Caco-2 (cell line): ENCODE measurements around the gene TRAPPC4. TPM values are rescaled to one million over a fixed set of nuclear protein-coding genes. Genes with fewer than 3 reads are reported as not detected.

Experiments
- BruUV-seq: library from RNA; stranded (reverse); fragments of 400-500 nt; replicated peaks from 2 replicates; lab custom pipeline; 2021; lab: Mats Ljungman, UMichigan
- CTCF ChIA-PET: fragments of 300-600 bp; sonication (Branson Sonifier 250); formaldehyde crosslinking; loops from one replicate; lab custom pipeline; 2022; ENCODE audit warnings: antibody characterized with exemption; lab: Charles Lee
- POLR2A ChIA-PET: fragments of 300-600 bp; sonication (Branson Sonifier 250); formaldehyde crosslinking; loops from one replicate; lab custom pipeline; 2022; ENCODE audit warnings: antibody characterized with exemption; lab: Charles Lee
- DNase-seq, 2 experiments: peaks; one replicate each; pipeline versions ENCODE4 v3.0.0 to v3.0.0-alpha.2; 2020 to 2022
- H3K27me3 ChIP-seq: replicated peaks from 2 replicates; pipeline ENCODE4 v1.6.0; 2011; ENCODE audit warnings: low read length; ENCODE audit not compliant: control insufficient read depth, insufficient read depth
- H3K36me3 ChIP-seq: 2 replicates; pipeline ENCODE4 v1.5.1; 2011; ENCODE audit warnings: low read length; ENCODE audit not compliant: control insufficient read depth, insufficient read depth
- H3K4me1 ChIP-seq: fragments of 250-450 bp; sonication (Bioruptor Pico); 2 replicates; pipeline ENCODE4 v1.5.1; 2020; ENCODE audit warnings: mild to moderate bottlenecking
- H3K4me3 ChIP-seq: 2 replicates; pipeline ENCODE4 v1.5.1; 2011; ENCODE audit warnings: low read depth, mild to moderate bottlenecking, control low read depth, low read length
- H3K9me3 ChIP-seq: fragments of 250-450 bp; sonication (Bioruptor Pico); 2 replicates; pipeline ENCODE4 v1.5.1; 2020; ENCODE audit warnings: mild to moderate bottlenecking, moderate library complexity
- H3K27ac Mint-ChIP-seq: one replicate; pipeline ENCODE4 v1.8.0; 2022; ENCODE audit warnings: mixed read lengths; ENCODE audit not compliant: unreplicated experiment
- H3K27me3 Mint-ChIP-seq: one replicate; pipeline ENCODE4 v1.8.0; 2022; ENCODE audit warnings: mixed read lengths; ENCODE audit not compliant: insufficient read depth, unreplicated experiment
- H3K36me3 Mint-ChIP-seq: one replicate; pipeline ENCODE4 v1.8.0; 2022; ENCODE audit warnings: mild to moderate bottlenecking, mixed read lengths; ENCODE audit not compliant: insufficient read depth, unreplicated experiment
- H3K4me1 Mint-ChIP-seq: one replicate; pipeline ENCODE4 v1.8.0; 2022; ENCODE audit warnings: low read depth, mixed read lengths; ENCODE audit not compliant: unreplicated experiment
- H3K4me3 Mint-ChIP-seq: one replicate; pipeline ENCODE4 v1.8.0; 2022; ENCODE audit warnings: mild to moderate bottlenecking, moderate library complexity, mixed read lengths; ENCODE audit not compliant: unreplicated experiment
- H3K9me3 Mint-ChIP-seq: one replicate; pipeline ENCODE4 v1.8.0; 2022; ENCODE audit warnings: mixed read lengths; ENCODE audit not compliant: unreplicated experiment
- CTCF ChIP-seq, 2 experiments: fragments of 200-600 bp in 1 of 2; IDR thresholded peaks; 1 replicate in 1 of 2; 2 replicates in 1 of 2; pipeline versions ENCODE4 v1.5.1 to v1.8.0; 2011 to 2022; ENCODE audit warnings: antibody characterized with exemption in 1 of 2, control low read depth in 1 of 2, inconsistent platforms in 1 of 2, low read depth in 1 of 2, low read length in 1 of 2, mild to moderate bottlenecking in 1 of 2, moderate library complexity in 1 of 2; ENCODE audit not compliant: insufficient read depth in 1 of 2, severe bottlenecking in 1 of 2, unreplicated experiment in 1 of 2
- intact Hi-C: fragments of 100-400 bp; cut with micrococcal nuclease; formaldehyde crosslinking; loops from one replicate; pipeline ENCODE4 v1.10.0; 2022; ENCODE audit not compliant: unreplicated experiment
- total RNA-seq: library from RNA; stranded (reverse); gene quantifications from 2 replicates; pipeline ENCODE4 v1.2.3, GENCODE V29; 2022

TRAPPC4 gene
- total RNA-seq, 1 experiment from 2014 or later, result 118 TPM

- no peak overlapping the region for H3K4me3 Mint-ChIP-seq
- H3K36me3 ChIP-seq, result peaks cover 27% of the 10 kb centered on the region
- H3K9me3 Mint-ChIP-seq, result no peaks in the 10 kb centered on the region
Measured at GRCh38 chr11:119049081-119049480, 30.5 kb downstream of the TRAPPC4 start.

GRCh38 chr11:119051440-119052162 is 33.0 kb downstream of the TRAPPC4 start:
- ChIA-PET CTCF (interaction anchor here (1.2 kb wide), 1 partner anchor 16 kb away, joined by 3 read pairs; the partner anchor contains the start of gene VPS11), POLR2A (interaction anchor here (0.6 to 1.2 kb wide), 2 partner anchors 16 to 193 kb away, joined by 4 to 13 read pairs; partner anchors contain the start of gene VPS11)
- Histone ChIP-seq H3K27me3 (no peaks in the 10 kb centered on the region), H3K4me3 (no peak overlapping the region), H3K4me1 (peaks cover 5% of the 10 kb centered on the region; the same call in 1 of the 2 replicates), H3K9me3 (no peaks in the 10 kb centered on the region), H3K36me3 (peaks cover 26% of the 10 kb centered on the region)
- Mint-ChIP-seq H3K9me3 (no peaks in the 10 kb centered on the region), H3K36me3 (peaks cover 98% of the 10 kb centered on the region), H3K27ac (no peak overlapping the region), H3K4me3 (no peak overlapping the region), H3K4me1 (peaks cover 8% of the 10 kb centered on the region), H3K27me3 (no peaks in the 10 kb centered on the region)
- DNase-seq, result no peak
- TSS peak; percentile 5 for BruUV-seq
- intact Hi-C loops, result no loop called here
- no peak for TF ChIP-seq CTCF (IDR thresholded peaks at IDR 0.05; ENCODE audit: insufficient read depth in 1 of 2, low read depth in 1 of 2, low read length in 1 of 2, severe bottlenecking in 1 of 2, unreplicated experiment in 1 of 2)

More at GRCh38 chr11:119049081-119049480, 30.5 kb downstream of the TRAPPC4 start:
- Histone ChIP-seq H3K4me1 (peaks cover 6% of the 10 kb centered on the region; the same call in 1 of the 2 replicates), H3K27me3 (no peaks in the 10 kb centered on the region), H3K9me3 (no peaks in the 10 kb centered on the region), H3K4me3 (no peak overlapping the region)
- no peak for TF ChIP-seq CTCF (IDR thresholded peaks at IDR 0.05; ENCODE audit: insufficient read depth in 1 of 2, low read depth in 1 of 2, low read length in 1 of 2, severe bottlenecking in 1 of 2, unreplicated experiment in 1 of 2)
- intact Hi-C loops, result no loop called here
- Mint-ChIP-seq H3K27ac (no peak overlapping the region), H3K36me3 (peaks cover 98% of the 10 kb centered on the region), H3K4me1 (peaks cover 10% of the 10 kb centered on the region), H3K27me3 (no peaks in the 10 kb centered on the region)
- CTCF ChIA-PET, result no interaction called here
- no peak for DNase-seq
- BruUV-seq, result no TSS peak
- POLR2A ChIA-PET, result interaction anchor here (0.6 kb wide), 1 partner anchor 211 kb away, joined by 3 read pairs; no protein-coding TSS in a partner anchor

GRCh38 chr11:119052163-119052814 is 33.7 kb downstream of the TRAPPC4 start:
- Histone ChIP-seq H3K36me3 (peaks cover 24% of the 10 kb centered on the region), H3K9me3 (no peaks in the 10 kb centered on the region), H3K4me1 (peaks cover 5% of the 10 kb centered on the region; the same call in 1 of the 2 replicates), H3K27me3 (no peaks in the 10 kb centered on the region), H3K4me3 (no peak overlapping the region)
- no TSS peak for BruUV-seq
- no peaks in the 10 kb centered on the region for H3K27me3 Mint-ChIP-seq
- intact Hi-C loops, result no loop called here
- POLR2A ChIA-PET, result no interaction called here
- no peak for TF ChIP-seq CTCF (IDR thresholded peaks at IDR 0.05; ENCODE audit: insufficient read depth in 1 of 2, low read depth in 1 of 2, low read length in 1 of 2, severe bottlenecking in 1 of 2, unreplicated experiment in 1 of 2)
- no peaks in the 10 kb centered on the region for H3K9me3 Mint-ChIP-seq
- H3K4me3 Mint-ChIP-seq, result no peak overlapping the region
- DNase-seq, result no peak
- H3K27ac Mint-ChIP-seq, result no peak overlapping the region
- CTCF ChIA-PET, result interaction anchor here (1.2 kb wide), 1 partner anchor 15 kb away, joined by 3 read pairs; the partner anchor contains the start of gene VPS11
- peaks cover 98% of the 10 kb centered on the region for H3K36me3 Mint-ChIP-seq
- H3K4me1 Mint-ChIP-seq, result peaks cover 8% of the 10 kb centered on the region
